Measurements from ENCODE around the gene TRAF2. TPM values are rescaled to one million over a fixed set of nuclear protein-coding genes. Genes with fewer than 3 reads are reported as not detected.

TRAF2 gene
- polyA plus RNA-seq, 6 donors from 2014 or later: 13.2 to 29.9 (median 18.4) TPM

- ATAC-seq (ENCODE audit: low read depth in 2 of 2): no peak
- Mint-ChIP-seq H3K4me1 (peaks cover 8 to 20% (median 10%) of the 10 kb centered on the region in 3 donors), H3K9me3 (no peaks in the 10 kb centered on the region), H3K27ac (no peak overlapping the region), H3K27me3 (no peaks in the 10 kb centered on the region), H3K4me3 (peak overlapping the region in 2 of 8 donors; percentile 31 to 38), H3K36me3 (no peaks in the 10 kb centered on the region)
- DNase-seq: no peak
These were observed 60.9 kb downstream of the TRAF2 start for GRCh38 chr9:136947028-136947891.

- Mint-ChIP-seq H3K36me3 (no peaks in the 10 kb centered on the region), H3K4me1 (peaks cover 8 to 20% (median 10%) of the 10 kb centered on the region in 3 donors), H3K27ac (peak overlapping the region in 2 of 6 donors; percentile 57 to 90), H3K9me3 (no peaks in the 10 kb centered on the region), H3K27me3 (no peaks in the 10 kb centered on the region), H3K4me3 (peak overlapping the region; percentile 47 to 88 (median 80))
- no peak for ATAC-seq (ENCODE audit: low read depth in 2 of 2)
- DNase-seq: no peak
These were observed 61.7 kb downstream of the TRAF2 start for GRCh38 chr9:136947955-136948510.

- ATAC-seq (ENCODE audit: low read depth in 2 of 2): no peak
- Mint-ChIP-seq H3K4me3 (peak overlapping the region; percentile 75 to 93 (median 84)), H3K4me1 (peaks cover 6 to 20% (median 8%) of the 10 kb centered on the region in 3 donors), H3K27me3 (no peaks in the 10 kb centered on the region), H3K9me3 (no peaks in the 10 kb centered on the region), H3K27ac (peak overlapping the region in 4 of 6 donors; percentile 59 to 89 (median 83)), H3K36me3 (no peaks in the 10 kb centered on the region)
- DNase-seq: no peak
These were observed 63.0 kb downstream of the TRAF2 start for GRCh38 chr9:136949239-136949816.

- Mint-ChIP-seq H3K4me3 (peak overlapping the region; percentile 80 to 93 (median 87)), H3K36me3 (no peaks in the 10 kb centered on the region)
These were observed 63.7 kb downstream of the TRAF2 start for GRCh38 chr9:136949817-136950655.

GRCh38 chr9:136950656-136951276, 64.5 kb downstream of the TRAF2 start:
- Mint-ChIP-seq H3K27me3 (peaks cover 0 to 11% (median 0%) of the 10 kb centered on the region in 3 donors), H3K4me1 (peaks cover 2 to 14% (median 4%) of the 10 kb centered on the region in 3 donors), H3K36me3 (no peaks in the 10 kb centered on the region), H3K4me3 (peak overlapping the region; percentile 80 to 92 (median 87)), H3K9me3 (no peaks in the 10 kb centered on the region), H3K27ac (no peak overlapping the region)
- DNase-seq (no peak), ATAC-seq (ENCODE audit: low read depth in 2 of 2) (no peak)

More at GRCh38 chr9:136949817-136950655, 63.7 kb downstream of the TRAF2 start:
- Mint-ChIP-seq H3K9me3 (no peaks in the 10 kb centered on the region), H3K27me3 (peaks cover 0 to 6% (median 0%) of the 10 kb centered on the region in 3 donors), H3K27ac (peak overlapping the region in 5 of 6 donors; percentile 47 to 89 (median 82)), H3K4me1 (peaks cover 2 to 14% (median 4%) of the 10 kb centered on the region in 3 donors)
- ATAC-seq (ENCODE audit: low read depth in 2 of 2): peak; percentile 97 to 98
- peak; percentile 95 for DNase-seq

- peaks cover 3 to 11% (median 6%) of the 10 kb centered on the region in 3 donors for H3K27me3 Mint-ChIP-seq
- ATAC-seq (ENCODE audit: low read depth in 2 of 2) (no peak), DNase-seq (no peak)
- peaks cover 2 to 14% (median 10%) of the 10 kb centered on the region in 3 donors for H3K4me1 Mint-ChIP-seq
- H3K27ac Mint-ChIP-seq: no peak within 1 kb of the TSS
- peaks cover 0 to 4% (median 0%) of the 10 kb centered on the region in 7 donors for H3K9me3 Mint-ChIP-seq
- peaks cover 0 to 6% of the 10 kb centered on the region in 2 donors for H3K36me3 Mint-ChIP-seq
- peak within 1 kb of the TSS in 5 of 8 donors; percentile 9 to 88 (median 29) for H3K4me3 Mint-ChIP-seq
These were observed 65.4 kb downstream of the TRAF2 start, which contains the start of gene LCN12 for GRCh38 chr9:136951541-136952320. TSS of gene LCN12 (plus strand) at chr9:136952273. CDS start at chr9:136952328, 55 bp downstream.

- Mint-ChIP-seq H3K9me3 (peaks cover 0 to 7% (median 0%) of the 10 kb centered on the region in 7 donors), H3K36me3 (peaks cover 0 to 9% of the 10 kb centered on the region in 2 donors), H3K4me3 (no peak overlapping the region), H3K27ac (no peak overlapping the region), H3K27me3 (peaks cover 4 to 11% (median 10%) of the 10 kb centered on the region in 3 donors), H3K4me1 (peaks cover 2 to 14% (median 12%) of the 10 kb centered on the region in 3 donors)
- DNase-seq (no peak), ATAC-seq (ENCODE audit: low read depth in 2 of 2) (no peak)
These were observed 66.1 kb downstream of the TRAF2 start for GRCh38 chr9:136952321-136952850.

GRCh38 chr9:136952876-136953770, 66.8 kb downstream of the TRAF2 start:
- peak overlapping the region in 1 of 8 donors; percentile 27 for H3K4me3 Mint-ChIP-seq
- peaks cover 0 to 7% (median 0%) of the 10 kb centered on the region in 7 donors for H3K9me3 Mint-ChIP-seq
- H3K36me3 Mint-ChIP-seq: peaks cover 0 to 9% of the 10 kb centered on the region in 2 donors
- no peak overlapping the region for H3K27ac Mint-ChIP-seq
- peaks cover 4 to 11% (median 10%) of the 10 kb centered on the region in 3 donors for H3K27me3 Mint-ChIP-seq
- peaks cover 2 to 14% (median 12%) of the 10 kb centered on the region in 3 donors for H3K4me1 Mint-ChIP-seq
- no peak for ATAC-seq (ENCODE audit: low read depth in 2 of 2)
- DNase-seq: no peak

- Mint-ChIP-seq H3K27me3 (peaks cover 4 to 11% (median 10%) of the 10 kb centered on the region in 3 donors), H3K36me3 (peaks cover 0 to 9% of the 10 kb centered on the region in 2 donors), H3K4me1 (peaks cover 2 to 14% (median 12%) of the 10 kb centered on the region in 3 donors), H3K9me3 (peaks cover 0 to 7% (median 0%) of the 10 kb centered on the region in 7 donors), H3K27ac (no peak overlapping the region), H3K4me3 (no peak overlapping the region)
- no peak for ATAC-seq (ENCODE audit: low read depth in 2 of 2)
- DNase-seq: no peak
These were observed 67.5 kb downstream of the TRAF2 start for GRCh38 chr9:136953771-136954269.

- H3K4me1 Mint-ChIP-seq: peaks cover 0 to 12% (median 12%) of the 10 kb centered on the region in 3 donors
- ATAC-seq (ENCODE audit: low read depth in 2 of 2): no peak
- H3K4me3 Mint-ChIP-seq: no peak overlapping the region
- peaks cover 0 to 9% of the 10 kb centered on the region in 2 donors for H3K36me3 Mint-ChIP-seq
- H3K27me3 Mint-ChIP-seq: peaks cover 4 to 11% (median 10%) of the 10 kb centered on the region in 3 donors
- H3K27ac Mint-ChIP-seq: peak overlapping the region in 1 of 6 donors; percentile 69
- H3K9me3 Mint-ChIP-seq: peaks cover 0 to 7% (median 0%) of the 10 kb centered on the region in 7 donors
- no peak for DNase-seq
These were observed 68.2 kb downstream of the TRAF2 start for GRCh38 chr9:136954270-136955083.

All from naive B cell (primary cell).